ENCODE results near the gene PCK2. TPM values are rescaled to one million over a fixed set of nuclear protein-coding genes. Genes with fewer than 3 reads are reported as not detected.
A peak's percentile ranks its signal among the peaks of the same experiment; 100 is the strongest.

The PCK2 gene
- total and polyA plus RNA-seq, 9 donors, result 2.4 to 66.8 (median 5.4) TPM

GRCh38 chr14:24106672-24107271 is 12.7 kb downstream of the PCK2 start:
- TF ChIP-seq EP300 (IDR thresholded peaks at IDR 0.05), result no peak
- no peak for TF ChIP-seq POLR2A (IDR thresholded peaks at IDR 0.05)
- TF ChIP-seq CTCF (IDR thresholded peaks at IDR 0.05), result no peak
- H3K27me3 ChIP-seq, result no peaks in the 10 kb centered on the region
- no peaks in the 10 kb centered on the region for H3K4me1 ChIP-seq (ENCODE audit: insufficient read depth)
- H3K36me3 ChIP-seq, result no peaks in the 10 kb centered on the region
- H3K4me3 ChIP-seq, result no peak overlapping the region
- H3K9me3 ChIP-seq, result no peaks in the 10 kb centered on the region
- no peak overlapping the region for H3K27ac ChIP-seq
- WGBS, 3 donors, result 86 to 88% (median 88%) methylated on average over 4 of the region's 4 CpGs
- intact Hi-C loops (cut with DNase I), result loop anchor here in 2 of 4 donors (10.0 kb wide), 1 partner anchor 52 kb away; the partner anchor contains the start of gene CARMIL3 (in 2 of the 2)
- DNase-seq, result no peak

GRCh38 chr14:24108336-24108874 is 14.3 kb downstream of the PCK2 start:
- Histone ChIP-seq H3K27ac (no peak overlapping the region), H3K36me3 (no peaks in the 10 kb centered on the region), H3K4me1 (ENCODE audit: insufficient read depth) (no peaks in the 10 kb centered on the region), H3K9me3 (no peaks in the 10 kb centered on the region), H3K27me3 (no peaks in the 10 kb centered on the region), H3K4me3 (no peak overlapping the region)
- TF ChIP-seq POLR2A (IDR thresholded peaks at IDR 0.05) (no peak), CTCF (IDR thresholded peaks at IDR 0.05) (no peak), EP300 (IDR thresholded peaks at IDR 0.05) (no peak)
- 44 to 51% (median 50%) methylated on average over 5 of the region's 5 CpGs for WGBS, 3 donors
- peak in 1 of 5 donors; percentile 7 for DNase-seq
- intact Hi-C loops (cut with DNase I), result loop anchor here in 2 of 4 donors (10.0 kb wide), 1 partner anchor 54 kb away; the partner anchor contains the start of gene CARMIL3 (in 2 of the 2)

GRCh38 chr14:24110060-24110459 is 15.9 kb downstream of the PCK2 start:
- H3K9me3 ChIP-seq, result no peaks in the 10 kb centered on the region
- no peak for TF ChIP-seq POLR2A (IDR thresholded peaks at IDR 0.05)
- no peak for TF ChIP-seq CTCF (IDR thresholded peaks at IDR 0.05)
- TF ChIP-seq EP300 (IDR thresholded peaks at IDR 0.05), result no peak
- WGBS, 3 donors, result 86 to 88% (median 87%) methylated on average over 9 of the region's 9 CpGs
- H3K4me3 ChIP-seq, result no peak overlapping the region
- H3K4me1 ChIP-seq (ENCODE audit: insufficient read depth), result no peaks in the 10 kb centered on the region
- intact Hi-C loops (cut with DNase I), result no loop called here
- peak in 1 of 5 donors; percentile 9 for DNase-seq
- H3K36me3 ChIP-seq, result no peaks in the 10 kb centered on the region
- no peak overlapping the region for H3K27ac ChIP-seq
- H3K27me3 ChIP-seq, result no peaks in the 10 kb centered on the region

- Histone ChIP-seq H3K9me3 (no peaks in the 10 kb centered on the region), H3K27me3 (no peaks in the 10 kb centered on the region), H3K4me3 (no peak overlapping the region), H3K4me1 (ENCODE audit: insufficient read depth) (no peaks in the 10 kb centered on the region), H3K36me3 (no peaks in the 10 kb centered on the region), H3K27ac (no peak overlapping the region)
- intact Hi-C loops (cut with DNase I), result no loop called here
- 25 to 46% (median 36%) methylated on average over 1 of the region's 1 CpG for WGBS, 3 donors
- TF ChIP-seq EP300 (IDR thresholded peaks at IDR 0.05) (no peak), POLR2A (IDR thresholded peaks at IDR 0.05) (no peak), CTCF (IDR thresholded peaks at IDR 0.05) (no peak)
- DNase-seq, result no peak
Measured at GRCh38 chr14:24110523-24110922, 16.4 kb downstream of the PCK2 start.
